Stimulated activated naive CD8-positive, alpha-beta T cell treated with anti-CD3 and anti-CD28 coated beads, Interleukin-15, amount 100 ng/mL, for 72 hours (primary cell): ENCODE results near the gene CLCF1.
"Not testable (repeated sequence)": the region's sequence is repeated elsewhere in the genome, so short reads cannot be mapped to it uniquely, and the experiment has no call there.

Experiments
- ATAC-seq: fragments of 150-1000 bp; cut with Tn5 transposase; 2 replicates; pipeline ENCODE4 v1.10.0; 2021; ENCODE audit warnings: mild to moderate bottlenecking, moderate library complexity
- DNase-seq, 2 donors: peaks; one replicate each; pipeline ENCODE4 v3.0.0; 2021 to 2022
- H3K27ac Mint-ChIP-seq, 2 donors: one replicate each; pipeline ENCODE4 v1.8.0; 2022; ENCODE audit warnings: mild to moderate bottlenecking in 2 of 2, mixed read lengths in 2 of 2, moderate library complexity in 2 of 2
- H3K27me3 Mint-ChIP-seq: one replicate; pipeline ENCODE4 v1.8.0; 2022; ENCODE audit warnings: mixed read lengths
- H3K4me1 Mint-ChIP-seq: one replicate; pipeline ENCODE4 v1.8.0; 2022; ENCODE audit warnings: mild to moderate bottlenecking, mixed read lengths
- H3K4me3 Mint-ChIP-seq, 2 donors: one replicate each; pipeline ENCODE4 v1.8.0; 2022; ENCODE audit warnings: mild to moderate bottlenecking in 2 of 2, mixed read lengths in 2 of 2, moderate library complexity in 1 of 2
- H3K9me3 Mint-ChIP-seq, 2 donors: one replicate each; pipeline ENCODE4 v1.8.0; 2022; ENCODE audit warnings: mixed read lengths in 2 of 2

The CLCF1 gene

DNA sequence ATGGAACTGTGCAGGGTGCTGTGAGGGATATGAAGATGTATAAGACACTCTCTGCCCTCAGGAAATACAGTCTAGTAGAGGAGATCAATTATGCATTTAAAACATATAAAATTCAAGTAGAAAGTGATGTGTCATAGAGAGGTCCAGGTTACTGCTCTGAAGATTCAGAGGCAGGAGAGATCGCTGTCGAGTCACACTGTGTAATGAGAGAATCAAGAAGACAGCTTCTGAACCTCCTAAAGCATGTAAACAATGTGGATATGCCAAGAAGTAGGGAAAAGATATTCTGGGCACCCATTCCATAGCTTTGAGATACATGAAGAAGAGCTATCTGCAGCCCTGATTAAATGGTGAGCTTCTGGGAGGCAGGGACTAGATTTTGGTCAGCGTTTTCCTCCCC lies 53.4 kb downstream of the CLCF1 start:
- Mint-ChIP-seq H3K9me3 (no peaks in the 10 kb centered on the region), H3K4me1 (peaks cover 19% of the 10 kb centered on the region), H3K27ac (no peak overlapping the region), H3K4me3 (no peak overlapping the region), H3K27me3 (no peaks in the 10 kb centered on the region)
- ATAC-seq = no peak
- no peak for DNase-seq

GRCh38 chr11:67318876-67319275 lies 54.5 kb downstream of the CLCF1 start:
- H3K9me3 Mint-ChIP-seq = not testable (repeated sequence)

DNA sequence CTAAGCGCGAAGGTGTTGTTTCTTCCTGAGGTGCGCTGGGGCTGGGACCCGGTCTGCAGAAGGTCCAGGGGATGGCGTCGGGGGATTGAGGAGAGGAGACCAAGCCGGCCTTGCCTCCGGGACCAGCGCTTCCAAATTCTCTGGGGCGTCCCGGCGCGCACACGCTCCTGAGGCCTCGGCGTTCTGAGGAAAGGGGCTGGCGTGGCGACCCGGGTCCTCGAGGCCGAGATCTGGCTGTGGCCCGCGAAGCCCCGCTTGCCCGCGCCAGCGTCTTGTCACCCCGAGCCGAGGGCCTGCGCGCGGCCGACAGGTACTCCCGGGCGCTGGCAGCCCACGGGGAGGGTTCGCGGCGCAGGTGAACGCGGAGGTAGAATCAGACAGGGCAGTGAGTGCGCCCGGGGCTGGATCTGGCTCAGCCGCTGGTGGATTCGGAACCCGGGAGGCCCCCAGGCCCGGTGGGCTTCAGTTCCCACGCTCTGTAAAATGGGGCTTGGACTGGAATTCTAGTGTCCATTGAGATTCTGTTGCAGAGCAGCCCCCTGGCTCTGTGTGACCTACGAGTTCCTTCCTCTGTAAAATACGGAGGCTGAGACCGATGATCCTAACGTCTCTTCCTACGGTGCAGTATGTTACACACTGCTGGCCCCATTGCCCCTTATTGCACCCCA lies 55.4 kb downstream of the CLCF1 start:
- H3K27ac Mint-ChIP-seq = peak overlapping the region; percentile 91 to 97
- H3K27me3 Mint-ChIP-seq = no peaks in the 10 kb centered on the region
- peaks cover 27% of the 10 kb centered on the region for H3K4me1 Mint-ChIP-seq
- no peak for DNase-seq
- no peaks in the 10 kb centered on the region for H3K9me3 Mint-ChIP-seq
- H3K4me3 Mint-ChIP-seq = peak overlapping the region; percentile 96 to 97
- peak; percentile 41 for ATAC-seq

More at GRCh38 chr11:67318876-67319275, 54.5 kb downstream of the CLCF1 start:
- H3K27me3 Mint-ChIP-seq, ATAC-seq, DNase-seq, H3K27ac Mint-ChIP-seq: not testable (repeated sequence)
- Mint-ChIP-seq H3K4me1 (peaks cover 19% of the 10 kb centered on the region), H3K4me3 (peak overlapping the region; percentile 78 to 97)

- H3K4me3 Mint-ChIP-seq = peak overlapping the region; percentile 96 to 97
Observed at GRCh38 chr11:67317205-67317887, 56.1 kb downstream of the CLCF1 start.

DNA sequence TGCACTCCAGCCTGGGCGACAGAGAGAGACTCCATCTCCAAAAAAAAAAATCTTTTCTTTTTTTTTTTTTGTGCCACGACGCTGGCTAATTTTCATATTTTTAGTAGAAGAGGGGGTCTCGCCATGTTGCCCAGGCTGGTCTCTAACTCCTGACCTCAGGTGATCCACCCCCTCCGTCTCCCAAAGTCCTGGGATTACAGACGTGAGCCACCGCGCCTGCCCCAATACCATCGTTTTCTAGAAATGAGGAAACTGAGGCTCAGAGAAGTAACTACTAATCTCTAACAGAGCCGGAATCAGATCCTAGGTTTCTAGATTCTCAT lies 56.6 kb downstream of the CLCF1 start:
- no peak for ATAC-seq
- no peak for DNase-seq
- H3K27ac Mint-ChIP-seq = peak overlapping the region in 1 of 2 donors; percentile 91
- H3K27me3 Mint-ChIP-seq = no peaks in the 10 kb centered on the region
- H3K4me3 Mint-ChIP-seq = peak overlapping the region; percentile 96 to 97
- peaks cover 39% of the 10 kb centered on the region for H3K4me1 Mint-ChIP-seq
- no peaks in the 10 kb centered on the region for H3K9me3 Mint-ChIP-seq

More at GRCh38 chr11:67317205-67317887, 56.1 kb downstream of the CLCF1 start:
- Mint-ChIP-seq H3K9me3 (no peaks in the 10 kb centered on the region), H3K27me3 (no peaks in the 10 kb centered on the region), H3K4me1 (peaks cover 33% of the 10 kb centered on the region), H3K27ac (peak overlapping the region; percentile 91 to 97)
- DNase-seq (peak; percentile 98 to 99), ATAC-seq (peak; percentile 92)

- ATAC-seq (no peak), DNase-seq (no peak)
- peaks cover 43% of the 10 kb centered on the region for H3K4me1 Mint-ChIP-seq
- H3K27ac Mint-ChIP-seq = no peak overlapping the region
- no peaks in the 10 kb centered on the region for H3K9me3 Mint-ChIP-seq
- H3K27me3 Mint-ChIP-seq = no peaks in the 10 kb centered on the region
- peak overlapping the region; percentile 39 to 56 for H3K4me3 Mint-ChIP-seq
Observed at GRCh38 chr11:67315325-67315909, 58.0 kb downstream of the CLCF1 start.

DNA sequence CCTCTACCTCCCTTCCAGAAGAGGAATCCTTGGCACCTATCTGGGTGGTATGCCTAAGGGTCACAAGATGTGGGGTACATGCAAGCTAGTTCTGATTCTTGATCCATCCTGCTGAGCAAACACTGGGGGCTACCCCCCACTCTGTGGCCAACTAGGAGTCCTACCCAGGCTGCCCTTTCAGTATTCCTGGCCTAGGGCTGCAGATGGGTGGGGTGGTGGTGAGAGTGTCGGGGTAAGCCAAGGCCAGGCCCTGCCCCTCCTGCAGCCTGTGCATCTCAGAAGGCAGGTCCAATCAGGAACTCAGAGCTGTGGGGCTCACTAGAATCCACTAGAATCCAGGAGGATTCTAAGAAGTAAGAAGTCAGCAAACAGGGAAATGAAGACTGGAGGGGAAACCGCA lies 59.2 kb downstream of the CLCF1 start:
- H3K4me3 Mint-ChIP-seq = no peak overlapping the region
- H3K4me1 Mint-ChIP-seq = peaks cover 37% of the 10 kb centered on the region
- no peak overlapping the region for H3K27ac Mint-ChIP-seq
- no peaks in the 10 kb centered on the region for H3K27me3 Mint-ChIP-seq
- ATAC-seq (no peak), DNase-seq (no peak)
- no peaks in the 10 kb centered on the region for H3K9me3 Mint-ChIP-seq
